B cell (primary cell): ENCODE data around the gene GNA12. TPM values are rescaled to one million over a fixed set of nuclear protein-coding genes. Genes with fewer than 3 reads are reported as not detected.

Source experiments
- ATAC-seq: fragments of 200-7000 bp; cut with Tn5 transposase; one replicate; pipeline ENCODE4 v1.10.0; 2021; ENCODE audit warnings: low read depth, mild to moderate bottlenecking, moderate number of reproducible peaks, moderate library complexity
- CTCF ChIA-PET: fragments of 350-600 bp; sonication (Branson Sonifier 250); formaldehyde crosslinking; loops from one replicate; lab custom pipeline; 2021; ENCODE audit warnings: antibody characterized with exemption, inconsistent platforms; lab: Charles Lee
- POLR2A ChIA-PET: fragments of 350-600 bp; sonication (Branson Sonifier 250); formaldehyde crosslinking; loops from one replicate; lab custom pipeline; 2021; ENCODE audit warnings: antibody characterized with exemption; lab: Charles Lee
- DNase-seq: peaks from one replicate; pipeline ENCODE4 v3.0.0; 2013
- H2AFZ ChIP-seq: 2 replicates; pipeline ENCODE4 v1.6.1; 2012; ENCODE audit warnings: mild to moderate bottlenecking, low read depth, low read length; ENCODE audit not compliant: insufficient read depth, poor library complexity, severe bottlenecking
- H3K27ac ChIP-seq, 2 donors: 1 replicate in 1 of 2; 2 replicates in 1 of 2; pipeline ENCODE4 v1.5.1; 2012 to 2013; ENCODE audit warnings: low read length in 2 of 2, mild to moderate bottlenecking in 2 of 2, moderate library complexity in 1 of 2
- H3K27me3 ChIP-seq, 4 experiments: fragments of 200-600 bp in 1 of 4; sonication (generic) in 1 of 4; replicated peaks in 1 of 4; 1 replicate in 2 of 4; 2 replicates in 2 of 4; pipeline versions ENCODE4 v1.6.1 to v1.7.0; 2013 to 2016; ENCODE audit warnings: low read length in 3 of 4, mild to moderate bottlenecking in 2 of 4, mixed read lengths in 1 of 4, moderate library complexity in 1 of 4; ENCODE audit not compliant: insufficient read depth in 4 of 4, control insufficient read depth in 3 of 4; ENCODE audit errors: control extremely low read depth in 1 of 4
- H3K36me3 ChIP-seq, 2 experiments: replicated peaks in 1 of 2; 1 replicate in 1 of 2; 2 replicates in 1 of 2; pipeline versions ENCODE4 v1.6.1 to v1.7.1; 2013; ENCODE audit warnings: low read length in 1 of 2; ENCODE audit not compliant: insufficient read depth in 2 of 2, control insufficient read depth in 1 of 2; ENCODE audit errors: control extremely low read depth in 1 of 2, extremely low read depth in 1 of 2
- H3K4me1 ChIP-seq, 2 donors: fragments of 200-600 bp in 1 of 2; sonication (generic) in 1 of 2; 1 replicate in 1 of 2; 2 replicates in 1 of 2; pipeline versions ENCODE4 v1.5.1 to v1.6.1; 2013 to 2017; ENCODE audit warnings: low read length in 2 of 2; ENCODE audit not compliant: control insufficient read depth in 2 of 2, insufficient read depth in 2 of 2
- H3K4me2 ChIP-seq: replicated peaks from 2 replicates; pipeline ENCODE3; 2012; ENCODE audit warnings: mild to moderate bottlenecking, low read depth, low read length; ENCODE audit not compliant: poor library complexity, severe bottlenecking
- H3K4me3 ChIP-seq, 5 experiments: fragments of 200-600 bp in 1 of 5; sonication (generic) in 1 of 5; 1 replicate in 3 of 5; 2 replicates in 2 of 5; pipeline versions ENCODE4 v1.5.1 to v1.7.0; 2011 to 2016; ENCODE audit warnings: low read length in 4 of 5, mild to moderate bottlenecking in 4 of 5, low read depth in 2 of 5, control low read depth in 1 of 5, moderate library complexity in 1 of 5; ENCODE audit not compliant: insufficient read depth in 1 of 5; ENCODE audit errors: control extremely low read depth in 1 of 5, extremely low read depth in 1 of 5
- H3K79me2 ChIP-seq: fragments of 200-600 bp; sonication (generic); one replicate; pipeline ENCODE4 v1.6.0; 2016; ENCODE audit warnings: low read length; ENCODE audit not compliant: control insufficient read depth, insufficient read depth
- H3K9ac ChIP-seq: fragments of 200-600 bp; sonication (generic); 2 replicates; pipeline ENCODE4 v1.6.1; 2017; ENCODE audit warnings: mild to moderate bottlenecking, low read length, moderate library complexity
- H3K9me3 ChIP-seq, 3 donors: one replicate each; pipeline versions ENCODE4 v1.6.1 to v1.7.1; 2013; ENCODE audit warnings: low read length in 2 of 3; ENCODE audit not compliant: control insufficient read depth in 2 of 3, insufficient read depth in 1 of 3; ENCODE audit errors: control extremely low read depth in 1 of 3
- H4K20me1 ChIP-seq: 2 replicates; pipeline ENCODE4 v1.6.0; 2012; ENCODE audit warnings: mild to moderate bottlenecking, low read length; ENCODE audit not compliant: insufficient read depth, control insufficient read depth, poor library complexity, severe bottlenecking
- H3K27ac Mint-ChIP-seq: one replicate; pipeline ENCODE4 v1.8.0; 2021; ENCODE audit warnings: mixed read lengths
- H3K27me3 Mint-ChIP-seq: one replicate; pipeline ENCODE4 v1.8.0; 2021; ENCODE audit warnings: mixed read lengths
- H3K4me1 Mint-ChIP-seq: one replicate; pipeline ENCODE4 v1.8.0; 2021; ENCODE audit warnings: mixed read lengths
- H3K4me3 Mint-ChIP-seq: one replicate; pipeline ENCODE4 v1.8.0; 2021; ENCODE audit warnings: mixed read lengths
- H3K9me3 Mint-ChIP-seq: one replicate; pipeline ENCODE4 v1.8.0; 2022; ENCODE audit warnings: mixed read lengths; ENCODE audit not compliant: insufficient read depth
- CTCF ChIP-seq: fragments of 200-600 bp; IDR thresholded peaks from one replicate; pipeline ENCODE4 v1.8.0; 2022; ENCODE audit warnings: antibody characterized with exemption, mild to moderate bottlenecking
- EZH2 ChIP-seq: IDR thresholded peaks from 2 replicates; pipeline ENCODE4 v1.6.1; 2012; ENCODE audit warnings: borderline replicate concordance, low read depth, mild to moderate bottlenecking, moderate library complexity, low read length; ENCODE audit not compliant: insufficient read depth, poor library complexity, severe bottlenecking
- WGBS: methylation state at CpG from one replicate; pipeline ENCODE4 v1.1.5; 2013; ENCODE audit warnings: missing lambda C conversion rate; ENCODE audit not compliant: insufficient coverage; 5-methylcytosine and 5-hydroxymethylcytosine counted together
- intact Hi-C: fragments of 100-400 bp; cut with micrococcal nuclease; formaldehyde crosslinking; loops from one replicate; pipeline ENCODE4 v1.10.0; 2022
- polyA plus RNA-seq: library from polyadenylated mRNA; depleted of rRNA; stranded (reverse); fragments of >200 nt; gene quantifications from 2 replicates; pipeline ENCODE4 v1.2.3, GENCODE V29; 2012
- total RNA-seq, 2 donors: library from RNA; stranded (reverse); fragments of 120-200 nt in 1 of 2; gene quantifications; 1 replicate in 1 of 2; 2 replicates in 1 of 2; pipeline versions ENCODE4 v1.2.3 to v1.2.4, GENCODE V29; 2013 to 2022

GNA12 gene
- total and polyA plus RNA-seq, 2 donors (not counting 1 experiment from before 2014, with no cell fraction given), result 34.6 to 110 TPM

DNA sequence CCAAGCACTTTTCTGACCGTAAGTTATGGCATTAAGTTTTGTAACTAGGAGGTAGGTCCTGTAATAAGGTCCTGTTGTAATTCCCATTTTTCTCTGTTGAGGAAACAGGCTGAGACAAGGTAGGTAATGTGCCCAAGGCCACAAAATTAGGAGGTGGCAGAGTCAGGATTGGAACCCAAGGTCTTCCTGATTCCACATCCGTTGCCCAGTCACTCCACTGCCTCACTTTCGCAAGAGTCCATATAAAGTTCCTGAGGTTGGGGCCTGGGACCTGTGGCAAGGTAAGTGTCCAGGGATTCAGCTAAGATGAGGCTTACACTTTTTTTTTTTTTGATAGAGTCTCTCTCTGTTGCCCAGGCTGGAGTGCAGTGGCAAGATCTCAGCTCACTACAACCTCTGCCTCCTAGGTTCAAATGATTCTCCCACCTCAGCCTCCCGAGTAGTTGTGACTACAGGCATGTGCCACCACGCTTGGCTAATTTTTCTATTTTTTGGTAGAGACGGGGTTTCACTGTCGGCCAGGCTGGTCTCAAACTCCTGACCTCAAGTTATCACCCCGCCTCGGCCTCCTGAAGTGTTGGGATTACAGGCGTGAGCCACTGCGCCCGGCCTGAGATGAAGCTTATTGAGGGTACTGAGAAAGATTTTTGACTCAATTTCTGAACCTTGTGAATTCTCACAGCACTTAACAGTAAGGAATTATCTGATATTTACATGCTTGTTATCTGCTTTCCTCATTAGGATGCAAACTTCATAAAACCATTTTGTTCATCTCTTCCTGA lies 20.3 kb upstream of the GNA12 start:
- Histone ChIP-seq H3K9me3 (no peaks in the 10 kb centered on the region), H3K36me3 (no peaks in the 10 kb centered on the region), H3K9ac (no peak overlapping the region), H3K4me3 (no peak overlapping the region), H3K4me1 (peaks cover 13 to 28% of the 10 kb centered on the region in 2 donors), H3K27ac (no peak overlapping the region), H3K4me2 (peak overlapping the region; percentile 55), H2AFZ (peak overlapping the region; percentile 85), H3K79me2 (no peaks in the 10 kb centered on the region), H4K20me1 (no peaks in the 10 kb centered on the region), H3K27me3 (no peaks in the 10 kb centered on the region)
- Mint-ChIP-seq H3K27me3 (no peaks in the 10 kb centered on the region), H3K27ac (peak overlapping the region; percentile 84), H3K4me3 (peak overlapping the region; percentile 73), H3K4me1 (peaks cover 30% of the 10 kb centered on the region), H3K9me3 (no peaks in the 10 kb centered on the region)
- ChIA-PET POLR2A (no interaction called here), CTCF (interaction anchor here (0.7 to 5.3 kb wide), 29 partner anchors 10 to 1033 kb away, joined by 3 to 57 read pairs (median 4); no protein-coding TSS in a partner anchor)
- TF ChIP-seq CTCF (no peak), EZH2 (no peak)
- intact Hi-C loops, result loop anchor here (10.0 kb wide), 1 partner anchor 200 kb away; no protein-coding TSS in a partner anchor
- DNase-seq, result no peak
- ATAC-seq, result no peak
- 92% methylated on average over 6 of the region's 12 CpGs for WGBS
